HUDEP-2 (cell line): ENCODE data around the gene WDR1.

Experiments
- DNase-seq, 76 experiments: peaks; one replicate each; lab custom pipeline; 2025; ENCODE audit not compliant: unreplicated experiment in 76 of 76; lab: John Stamatoyannopoulos, UW

Gene WDR1

DNA sequence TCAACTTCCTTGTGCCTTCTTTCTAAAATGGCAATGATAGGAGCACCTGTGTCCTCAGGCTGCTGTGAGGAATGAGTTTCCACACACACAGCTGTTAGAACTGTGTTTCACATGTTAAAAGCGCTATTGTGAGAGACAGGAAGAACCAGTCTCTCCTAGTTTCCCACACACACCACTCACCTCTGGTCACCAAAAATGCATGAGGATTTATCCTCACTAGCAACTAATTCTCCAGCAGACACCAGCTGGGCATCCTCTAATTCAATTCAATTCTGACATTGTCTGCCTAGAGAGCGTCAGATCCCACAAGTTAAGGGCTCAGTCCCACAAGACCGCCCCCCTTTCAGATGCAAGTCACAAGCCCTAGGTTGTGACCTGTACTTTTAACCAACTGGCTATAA, 66.3 kb downstream of the WDR1 start:
- DNase-seq = no peak

DNA sequence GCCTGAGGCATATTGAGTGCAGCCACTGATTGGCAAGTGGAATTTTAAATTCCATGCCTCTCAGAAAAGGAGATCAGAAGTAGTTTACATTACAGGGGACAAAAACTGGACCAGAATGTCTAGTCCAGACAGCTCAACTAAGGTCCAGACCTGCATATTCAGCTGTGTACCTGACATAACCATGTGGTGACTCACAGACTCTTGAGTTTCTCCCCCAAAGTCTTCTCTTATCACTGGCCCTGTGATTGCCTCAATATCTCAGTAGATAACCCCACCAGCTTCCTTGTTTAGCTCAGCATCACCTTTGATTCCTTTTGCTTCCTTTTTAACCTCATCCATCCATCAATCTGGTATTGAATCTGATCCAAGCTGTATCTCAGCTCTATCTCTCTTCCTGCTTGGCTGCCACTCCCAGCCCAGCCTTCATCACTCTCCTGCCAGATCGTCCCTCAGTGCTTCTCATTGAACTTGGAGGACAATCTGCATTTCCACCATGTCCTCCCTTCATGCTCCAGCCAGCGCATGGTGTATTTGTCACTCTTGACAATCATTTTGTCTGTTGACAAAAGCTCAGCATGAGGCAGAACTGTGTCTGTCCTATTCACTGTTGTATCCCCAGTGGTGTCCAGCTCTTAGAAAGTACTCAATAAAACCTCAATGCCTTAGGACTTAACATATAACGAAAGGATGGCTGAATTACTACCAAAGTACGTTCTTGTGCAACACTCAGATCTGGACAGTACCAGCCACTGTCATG, 67.5 kb downstream of the WDR1 start:
- no peak for DNase-seq

- no peak for DNase-seq
These were observed 68.6 kb downstream of the WDR1 start for GRCh38 chr4:10047967-10048366.

- no peak for DNase-seq
These were observed 70.1 kb downstream of the WDR1 start for GRCh38 chr4:10046471-10046870.

- no peak for DNase-seq
These were observed 71.1 kb downstream of the WDR1 start for GRCh38 chr4:10045481-10045880.

GRCh38 chr4:10041036-10041435, 75.6 kb downstream of the WDR1 start:
- no peak for DNase-seq

- no peak for DNase-seq
These were observed 76.3 kb downstream of the WDR1 start for GRCh38 chr4:10040049-10040892.

GRCh38 chr4:10036807-10037342, 79.7 kb downstream of the WDR1 start:
- no peak for DNase-seq

DNA sequence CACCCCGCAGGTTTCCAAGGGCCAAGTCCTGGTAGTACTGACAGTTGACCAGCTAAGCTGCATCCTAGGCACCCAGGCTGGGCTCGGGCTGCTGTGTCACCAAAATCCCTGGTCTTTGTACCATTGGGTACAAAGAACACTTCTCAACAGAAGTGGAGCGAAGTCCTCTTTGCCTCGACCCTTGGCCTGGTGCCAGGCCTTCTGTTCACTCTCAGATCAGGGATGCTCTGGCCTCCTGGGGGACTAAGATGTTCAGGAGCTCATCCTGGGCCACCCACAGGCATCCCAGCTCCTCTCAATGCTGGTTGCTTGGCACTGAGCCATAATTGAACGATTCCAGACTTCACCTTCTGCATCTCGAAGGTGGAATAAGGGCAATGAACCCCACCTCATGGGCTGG, 81.5 kb downstream of the WDR1 start:
- DNase-seq = no peak

- no peak for DNase-seq
These were observed 81.9 kb downstream of the WDR1 start for GRCh38 chr4:10034612-10035104.

- DNase-seq = no peak
These were observed 82.5 kb downstream of the WDR1 start for GRCh38 chr4:10034136-10034535.

GRCh38 chr4:10033191-10033881, 83.3 kb downstream of the WDR1 start:
- no peak for DNase-seq

DNA sequence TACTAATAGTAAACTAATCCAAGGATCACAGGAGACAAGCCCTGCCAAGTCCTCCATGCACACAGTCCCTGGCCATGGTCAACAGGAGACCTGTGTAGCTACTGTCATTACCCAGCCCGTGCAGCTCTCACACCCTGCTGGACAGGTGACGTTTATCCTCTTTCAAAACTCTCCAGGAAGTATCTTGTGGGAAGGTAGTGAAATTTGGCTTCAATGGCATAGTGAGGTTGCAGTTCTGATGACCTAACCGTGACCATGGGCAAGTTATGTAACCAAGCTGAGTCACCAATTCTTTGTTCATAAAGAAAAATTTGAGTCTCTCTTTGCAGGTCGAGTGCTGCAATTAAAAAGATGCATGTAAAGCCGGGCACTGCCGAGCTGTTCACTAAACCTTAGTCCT, 84.0 kb downstream of the WDR1 start:
- no peak for DNase-seq

DNA sequence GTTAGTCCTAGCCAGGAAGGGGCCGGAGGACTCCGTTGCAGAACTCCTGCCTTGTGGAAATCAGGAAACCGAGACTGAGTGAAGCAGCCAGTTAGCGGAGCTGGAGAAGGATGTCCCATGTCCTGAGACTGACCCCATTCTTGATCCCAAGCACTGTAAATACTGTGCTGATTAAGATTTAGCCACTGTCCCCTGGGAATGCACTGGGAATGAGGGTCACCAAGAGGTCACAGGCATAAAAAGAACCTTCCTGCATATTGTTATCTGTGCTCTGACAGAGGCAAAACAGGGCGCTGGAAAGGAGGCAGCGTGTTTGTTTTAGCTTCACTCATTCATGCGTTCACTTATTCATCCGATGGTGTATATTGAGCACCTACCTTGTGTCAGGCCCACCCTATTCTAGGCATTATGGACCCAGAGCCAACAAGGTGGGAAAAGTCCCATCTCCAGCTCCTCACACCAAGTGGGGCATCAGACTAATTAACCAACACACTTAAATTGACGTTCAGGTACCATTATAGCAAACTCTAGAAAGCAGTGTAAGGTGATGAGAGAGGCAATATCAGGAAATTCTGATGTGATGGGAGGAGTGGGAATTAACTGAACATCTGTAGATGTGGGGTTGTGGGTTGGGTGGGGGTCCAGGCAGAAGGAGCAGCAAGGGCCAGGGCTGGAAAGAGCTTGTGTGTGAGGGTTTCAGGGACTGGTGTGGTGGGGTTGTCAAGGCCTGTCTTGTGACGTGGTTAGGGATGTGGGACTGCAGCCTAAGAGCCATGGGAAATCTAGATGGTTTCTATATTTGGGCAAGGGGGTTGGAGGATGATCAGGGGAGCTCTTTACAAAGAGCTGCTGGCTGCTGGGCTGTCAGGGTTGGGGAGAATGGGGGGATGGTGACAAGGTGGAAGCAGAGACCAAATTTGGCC, 84.7 kb downstream of the WDR1 start:
- DNase-seq = no peak

DNA sequence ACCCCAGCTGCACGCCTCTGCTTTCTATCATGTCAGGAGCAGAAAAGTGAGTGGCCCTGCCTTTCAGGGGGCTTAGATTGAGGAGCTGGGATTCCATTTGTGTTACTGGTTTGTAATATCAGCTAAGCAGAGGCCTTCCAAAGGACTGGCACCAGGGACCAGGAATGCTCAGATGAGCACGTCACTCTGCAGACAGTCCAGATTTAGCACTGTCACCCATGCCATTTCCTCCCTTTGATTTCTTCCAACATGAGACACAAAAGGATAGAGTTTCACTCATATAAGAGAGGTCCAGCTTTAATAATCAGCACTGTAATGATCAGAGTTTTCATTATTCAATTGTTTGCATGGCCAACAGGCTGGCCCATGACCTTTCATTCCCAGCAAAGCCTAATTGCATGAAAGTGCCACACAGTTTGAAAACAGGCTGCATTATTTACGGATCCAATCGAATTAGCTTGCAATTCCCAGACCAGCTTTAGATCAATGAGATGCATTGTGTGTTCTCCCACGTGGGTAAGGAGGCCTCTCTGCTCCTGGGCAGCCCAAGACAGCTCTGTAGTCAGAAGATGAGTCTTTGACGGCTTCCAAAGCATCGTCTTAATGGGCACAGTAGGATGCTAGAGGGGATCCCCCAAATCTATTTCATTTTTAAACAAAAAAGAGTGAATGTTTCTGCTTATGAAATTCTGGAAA, 85.5 kb downstream of the WDR1 start:
- DNase-seq = no peak

DNA sequence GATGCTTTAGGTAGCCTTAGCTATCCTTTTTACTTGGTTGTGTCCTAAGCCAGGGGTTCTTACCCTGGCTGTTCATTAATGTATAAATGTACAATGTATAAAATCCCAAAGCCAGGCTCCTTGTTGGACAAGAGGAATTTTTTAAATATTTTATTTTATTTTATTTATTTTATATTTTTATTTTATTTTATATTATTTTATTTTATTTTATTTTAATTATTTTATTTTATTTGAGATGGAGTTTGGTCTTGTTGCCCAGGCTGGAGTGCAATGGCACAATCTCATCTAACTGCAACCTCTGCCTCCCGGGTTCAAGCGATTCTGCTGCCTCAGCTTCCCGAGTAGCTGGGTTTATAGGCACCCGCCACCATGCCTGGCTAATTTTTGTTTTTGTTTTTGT, 87.2 kb downstream of the WDR1 start:
- DNase-seq = no peak

GRCh38 chr4:10028910-10029309, 87.7 kb downstream of the WDR1 start:
- DNase-seq = no peak

DNA sequence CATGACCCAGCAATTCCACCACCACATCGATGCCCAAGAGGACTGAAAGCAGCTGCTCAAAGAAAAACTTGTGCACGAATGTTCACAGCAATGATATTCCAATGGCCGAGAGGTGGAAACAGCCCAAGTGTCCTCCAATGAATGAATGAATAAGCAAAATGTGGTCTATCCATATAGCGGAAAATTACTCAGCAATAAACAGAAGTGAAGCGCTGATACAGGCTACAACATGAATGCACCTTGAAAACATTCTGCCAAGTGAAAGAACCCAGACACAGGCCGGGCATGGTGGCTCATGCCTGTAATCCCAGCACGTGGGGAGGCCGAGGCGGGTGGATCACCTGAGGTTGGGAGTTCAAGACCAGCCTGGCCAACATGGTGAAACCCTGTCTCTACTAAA, 90.1 kb downstream of the WDR1 start:
- no peak for DNase-seq

DNA sequence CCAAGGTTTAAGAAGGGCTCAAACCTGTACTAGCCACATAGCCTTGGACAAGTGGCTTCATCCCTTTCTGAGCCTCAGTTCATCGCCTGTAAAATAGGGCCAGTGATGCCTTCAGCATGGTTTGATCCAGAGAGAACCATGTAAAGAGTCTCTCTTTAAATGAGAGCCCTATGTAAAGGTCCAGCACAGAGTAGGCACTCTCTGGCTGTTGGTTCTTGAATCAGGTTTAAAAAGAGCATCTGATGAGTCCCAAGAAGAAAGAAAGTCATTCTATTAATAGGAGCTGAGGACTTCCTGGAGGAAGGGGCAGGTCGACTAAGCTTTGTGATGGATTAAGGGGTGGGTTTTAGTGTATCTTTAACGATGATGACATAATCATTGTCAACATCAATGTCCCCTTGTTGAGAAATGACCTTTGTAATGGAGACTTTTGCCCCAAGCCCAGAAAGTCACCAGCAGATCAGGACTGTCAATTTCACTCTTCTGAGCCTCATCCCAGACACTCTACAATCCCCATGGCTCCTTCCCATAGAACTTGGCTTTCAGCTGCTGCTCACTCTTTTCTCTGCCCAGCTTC, 91.3 kb downstream of the WDR1 start:
- no peak for DNase-seq
